HG03558 (cell line): ENCODE data around the gene ATP2B2.

Experiments used
- ATAC-seq: cut with Tn5 transposase; IDR thresholded peaks from one replicate; pipeline ENCODE4 v1.9.1; 2021; ENCODE audit warnings: moderate number of reproducible peaks; ENCODE audit not compliant: unreplicated experiment; ENCODE audit errors: extremely low read depth

ATP2B2 gene

DNA sequence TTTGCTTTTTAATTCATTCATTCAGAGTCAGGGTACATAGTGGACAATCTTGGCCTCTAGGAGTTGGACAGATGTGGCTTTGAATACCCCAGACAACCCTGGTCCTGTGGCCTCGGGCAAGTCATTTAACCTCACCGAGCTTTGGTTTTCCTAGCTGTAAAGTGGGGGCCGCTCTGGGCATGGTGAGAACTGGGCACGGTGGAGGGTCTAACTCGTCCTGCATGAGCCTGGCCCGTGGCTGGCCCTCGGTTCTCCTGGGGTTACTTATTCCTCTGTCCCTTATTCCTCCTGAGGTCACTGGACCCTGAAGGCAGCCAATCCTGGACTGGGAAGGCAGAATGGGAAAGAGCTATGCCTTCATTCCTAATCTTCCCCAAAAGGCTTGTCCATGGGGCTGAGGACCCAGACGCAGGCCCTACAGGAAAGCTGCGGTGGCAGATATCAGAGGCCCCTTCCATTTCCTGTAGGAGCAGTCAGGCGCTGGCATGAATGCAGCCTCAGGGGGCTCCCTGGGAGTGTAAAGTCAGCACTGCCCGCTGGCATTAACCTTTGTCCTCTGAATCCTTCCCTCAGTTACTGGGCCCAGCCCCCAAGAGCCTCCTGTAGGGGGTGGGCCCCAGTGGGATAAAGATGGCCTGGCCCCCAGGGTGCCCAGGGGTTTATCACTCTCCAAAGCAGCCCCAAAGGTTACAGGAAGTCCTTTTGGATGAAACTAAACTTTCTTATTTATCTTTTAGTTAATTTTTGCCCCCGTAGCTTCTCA, 166.6 kb downstream of the ATP2B2 start:
- ATAC-seq = no peak

DNA sequence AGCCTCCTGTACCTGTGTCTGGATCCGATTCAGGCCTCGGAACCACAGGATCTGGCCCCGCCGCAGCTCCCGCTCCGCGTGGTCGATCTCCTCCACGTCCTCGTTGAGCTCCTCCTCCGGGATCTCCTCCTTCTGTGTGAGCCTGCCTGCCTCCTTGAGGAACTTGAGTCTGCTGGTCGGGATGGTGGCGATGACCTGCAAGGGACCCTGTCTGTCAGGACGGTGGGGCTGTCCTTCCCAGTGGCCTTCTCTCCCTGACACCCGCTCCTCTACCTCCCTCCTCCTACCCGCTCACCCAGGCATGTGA, 167.3 kb downstream of the ATP2B2 start:
- ATAC-seq = no peak

DNA sequence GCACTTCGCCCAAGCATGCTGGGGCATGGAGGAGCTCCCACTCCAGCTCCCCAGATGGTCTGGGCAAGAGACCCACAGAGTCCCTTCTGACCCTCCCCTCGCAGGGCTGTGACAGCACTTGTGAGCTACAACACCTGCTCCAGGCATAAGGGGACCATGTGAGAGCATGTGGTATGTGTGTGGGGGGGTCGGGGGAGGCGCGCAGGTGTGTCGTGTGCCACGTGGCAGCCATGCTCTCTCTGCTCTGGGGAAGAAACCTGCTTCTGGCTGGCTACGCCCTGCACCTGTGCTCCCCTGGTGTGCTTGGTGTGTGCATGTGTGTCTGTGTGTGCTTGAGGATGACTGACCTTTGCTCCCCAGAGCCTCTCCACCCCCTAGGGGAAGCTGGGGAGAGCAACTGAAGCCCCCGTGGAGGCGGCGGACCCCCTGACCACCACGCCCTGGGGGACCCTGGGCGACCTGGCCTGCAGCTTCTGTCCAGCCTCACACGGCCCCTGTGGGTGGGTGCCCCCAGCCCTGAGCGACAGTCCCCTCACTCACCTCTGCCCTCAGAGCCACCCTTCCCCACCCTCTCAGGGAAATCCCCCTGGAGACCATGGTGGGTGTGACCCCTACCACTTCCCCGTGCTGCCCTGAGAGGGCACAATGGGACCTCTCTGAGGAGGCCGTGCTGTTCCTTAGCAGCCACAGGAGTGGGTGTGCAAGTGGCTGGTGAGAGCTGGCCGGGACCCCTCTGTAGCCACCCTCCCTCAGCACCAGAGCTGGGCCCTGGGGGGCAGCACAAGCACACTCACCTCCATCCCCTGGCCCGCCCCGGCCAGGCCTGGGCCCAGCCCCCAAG, 167.8 kb downstream of the ATP2B2 start:
- no peak for ATAC-seq

DNA sequence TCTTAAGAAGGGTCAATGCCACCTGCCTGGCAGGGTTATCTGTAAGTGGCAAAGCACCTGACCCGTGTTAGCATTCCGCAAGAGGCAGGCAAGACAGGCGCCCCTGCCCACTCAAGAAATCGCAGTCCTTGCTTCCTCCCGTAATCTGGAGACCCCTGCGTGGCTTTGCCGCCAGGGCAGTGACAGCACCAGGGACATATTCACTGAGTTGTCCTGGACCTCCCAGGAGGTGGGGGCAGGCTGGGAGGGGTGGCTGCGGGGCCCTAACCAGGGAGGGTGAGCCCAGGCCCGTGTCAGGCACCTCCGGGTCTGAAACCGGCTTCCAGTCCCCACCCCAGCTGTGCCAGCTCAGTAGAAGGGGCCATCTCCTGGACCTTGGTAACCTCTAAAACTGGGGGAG, 168.6 kb downstream of the ATP2B2 start:
- no peak for ATAC-seq

DNA sequence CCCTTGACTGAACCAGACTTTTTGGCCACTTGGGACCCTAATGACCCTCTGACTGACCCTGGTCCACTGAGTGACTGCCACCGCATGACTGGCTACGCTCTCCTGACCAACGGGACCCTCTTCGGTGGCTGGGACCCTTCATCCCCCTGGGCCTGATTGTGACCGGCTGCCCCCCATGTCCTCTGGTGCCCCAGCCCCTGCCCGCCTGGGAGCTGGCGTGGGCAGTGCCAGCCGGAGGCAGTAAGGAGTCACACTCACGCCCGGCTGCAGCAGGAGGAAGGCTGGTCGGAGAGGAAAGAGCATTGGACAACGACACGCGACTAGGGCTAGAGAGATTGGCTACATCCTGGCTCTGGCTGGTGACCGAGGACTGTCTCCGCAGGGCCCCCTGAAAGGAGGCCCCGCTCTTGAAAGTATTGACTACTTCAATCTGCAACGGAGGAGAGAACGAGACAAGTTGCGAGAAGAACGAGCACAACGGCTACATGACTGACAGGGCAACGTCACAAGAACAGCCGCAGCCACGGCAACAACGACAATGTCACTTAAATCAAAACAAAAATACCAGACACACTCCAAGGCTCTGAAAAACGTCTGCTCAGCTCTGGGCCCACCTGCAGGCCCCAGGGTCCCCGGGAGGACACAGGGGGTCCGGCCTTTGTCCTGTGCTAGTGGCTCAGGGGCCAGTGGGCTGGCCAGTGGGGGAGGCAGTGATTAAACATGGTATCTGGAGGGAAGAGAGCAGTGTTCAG, 169.3 kb downstream of the ATP2B2 start:
- no peak for ATAC-seq

DNA sequence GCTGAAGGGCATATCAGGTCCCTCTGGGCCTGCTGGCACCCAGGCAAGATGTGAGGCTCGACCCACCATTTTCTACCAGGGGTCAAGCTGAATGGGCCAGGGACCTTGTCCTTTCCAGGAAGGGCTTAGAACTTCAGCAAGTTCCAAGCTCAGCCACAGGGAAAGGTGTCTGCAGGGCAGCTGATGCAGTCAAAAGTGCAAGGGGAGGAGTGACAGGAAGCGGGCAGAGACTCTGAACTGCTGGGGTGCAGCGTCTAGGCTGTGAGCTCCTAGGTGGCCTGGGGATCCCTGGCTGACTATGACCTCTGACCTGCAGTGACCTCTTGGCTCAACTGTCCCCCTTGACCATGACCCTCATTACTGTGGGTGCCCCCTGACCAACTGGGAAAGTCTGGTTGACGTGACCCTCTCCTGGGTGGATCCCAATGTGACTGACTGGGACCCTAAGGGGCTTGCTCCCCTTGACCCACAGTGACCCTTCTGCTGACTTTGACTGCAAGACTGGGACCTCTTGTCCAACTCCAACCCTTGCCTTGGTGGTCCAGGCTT, 170.1 kb downstream of the ATP2B2 start:
- no peak for ATAC-seq

DNA sequence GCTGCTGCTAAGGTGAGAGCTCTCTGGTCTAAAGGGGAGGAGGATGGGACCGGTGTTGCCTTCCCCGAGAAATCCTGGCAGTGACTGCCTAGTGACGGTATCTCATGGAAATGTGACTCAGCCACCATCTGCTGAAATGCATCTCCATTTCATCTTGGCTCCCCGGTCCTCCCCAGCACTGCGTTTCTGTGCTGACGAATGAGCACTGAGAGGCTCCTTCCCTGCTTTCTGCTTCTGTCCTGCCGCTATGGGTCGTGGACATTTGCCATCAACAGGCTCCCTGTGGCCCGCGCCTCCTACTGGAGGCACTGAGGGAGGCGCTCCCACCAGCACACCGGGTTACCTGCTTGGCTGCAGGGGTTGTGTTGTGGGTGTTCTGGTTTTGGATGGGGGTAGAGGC, 170.9 kb downstream of the ATP2B2 start:
- no peak for ATAC-seq

DNA sequence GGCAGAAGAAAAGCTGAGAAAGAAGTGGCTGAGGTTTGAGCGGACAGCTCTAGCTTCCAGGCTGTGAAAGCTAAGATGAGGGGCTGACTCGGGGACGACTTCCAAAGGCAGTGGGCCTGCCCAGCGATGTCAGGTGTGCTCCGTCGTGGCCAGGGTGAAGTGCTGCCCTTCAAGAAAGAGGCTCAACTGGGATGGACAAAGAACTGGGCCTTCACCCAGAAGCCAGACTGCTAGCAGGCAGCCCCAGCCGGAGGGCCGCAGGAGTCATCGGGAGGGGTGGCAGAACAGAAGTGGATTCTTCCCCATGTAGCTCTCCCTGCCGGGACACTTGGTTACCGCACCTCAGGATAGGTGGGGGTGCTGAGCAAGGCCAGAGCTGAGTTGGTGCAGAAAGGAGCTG, 171.3 kb downstream of the ATP2B2 start:
- ATAC-seq = no peak

DNA sequence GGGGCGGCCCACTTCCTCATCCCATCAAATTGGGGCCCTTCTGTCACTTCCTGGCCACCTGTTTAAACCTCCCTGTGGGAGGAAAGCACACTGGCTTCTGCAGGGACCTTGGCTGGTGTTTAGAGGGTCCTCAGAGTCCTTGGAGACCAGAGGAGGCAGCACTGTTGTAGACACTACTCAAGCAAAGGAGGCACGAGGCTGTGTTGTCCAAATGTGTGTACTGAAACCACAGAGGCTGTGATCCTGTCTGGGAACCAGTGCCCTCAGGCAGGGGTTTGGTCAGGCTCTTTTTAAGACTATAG, 172.1 kb downstream of the ATP2B2 start:
- ATAC-seq = no peak

DNA sequence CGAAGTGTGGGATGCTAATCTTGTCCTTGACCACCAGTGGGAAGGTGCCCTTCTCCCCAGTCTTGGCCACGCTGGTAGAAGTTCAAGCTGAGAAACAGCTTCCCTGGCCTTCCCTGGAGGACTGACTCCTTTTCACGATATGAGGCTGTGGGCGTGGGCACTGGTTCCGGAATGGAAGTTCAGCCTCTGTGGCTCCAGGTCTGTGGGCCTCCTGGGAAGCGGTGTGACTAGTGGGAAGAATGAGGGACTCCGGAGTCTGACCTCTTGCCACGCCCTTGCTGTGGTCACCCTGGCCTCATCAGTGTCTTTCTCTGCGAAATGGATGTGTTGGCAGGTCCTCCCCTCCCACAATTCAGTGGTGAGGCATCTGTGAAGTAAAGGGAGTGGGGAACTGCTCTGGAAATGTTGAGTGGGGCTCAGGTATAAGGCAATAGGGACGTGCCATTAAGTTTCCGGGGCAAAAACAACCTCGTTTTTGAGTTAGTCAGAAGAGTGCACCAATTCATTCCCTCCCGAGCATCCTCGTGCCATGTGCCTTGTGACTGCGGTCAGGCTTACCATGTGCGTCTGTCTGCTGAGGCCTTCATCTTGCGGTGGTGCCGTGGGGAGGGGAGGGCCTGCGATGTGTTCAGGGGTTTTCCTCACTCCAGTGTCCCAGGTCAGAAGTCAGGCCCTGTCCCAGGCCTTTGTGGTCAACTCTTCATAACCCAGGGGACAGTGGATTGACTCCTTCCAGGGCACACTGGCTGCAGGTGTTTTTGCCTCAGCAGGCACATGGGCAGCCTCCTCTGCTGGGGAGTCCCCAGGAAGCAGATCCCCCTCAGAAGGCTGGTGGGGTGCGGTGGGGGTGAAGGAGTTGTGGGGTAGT, 172.7 kb downstream of the ATP2B2 start:
- ATAC-seq = no peak

DNA sequence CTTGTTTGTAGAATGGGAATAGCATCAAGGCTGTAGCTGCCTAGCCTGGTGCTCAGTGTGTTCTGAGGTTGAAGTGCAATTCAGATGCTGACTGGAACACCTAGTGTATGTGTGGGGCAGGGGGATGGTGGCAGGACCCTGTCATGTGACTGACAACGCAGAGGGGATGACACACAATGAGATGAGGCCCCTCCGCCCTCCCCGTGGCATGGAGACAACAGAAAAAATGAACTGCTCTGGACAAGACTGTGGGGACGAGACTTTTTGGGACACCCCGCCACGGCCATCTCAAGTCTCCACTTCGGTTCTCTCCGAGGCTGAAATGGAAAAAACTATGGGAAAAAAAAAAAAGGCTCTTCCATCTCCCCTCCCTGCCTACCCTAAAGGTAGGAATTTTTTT, 174.1 kb downstream of the ATP2B2 start:
- ATAC-seq = no peak

DNA sequence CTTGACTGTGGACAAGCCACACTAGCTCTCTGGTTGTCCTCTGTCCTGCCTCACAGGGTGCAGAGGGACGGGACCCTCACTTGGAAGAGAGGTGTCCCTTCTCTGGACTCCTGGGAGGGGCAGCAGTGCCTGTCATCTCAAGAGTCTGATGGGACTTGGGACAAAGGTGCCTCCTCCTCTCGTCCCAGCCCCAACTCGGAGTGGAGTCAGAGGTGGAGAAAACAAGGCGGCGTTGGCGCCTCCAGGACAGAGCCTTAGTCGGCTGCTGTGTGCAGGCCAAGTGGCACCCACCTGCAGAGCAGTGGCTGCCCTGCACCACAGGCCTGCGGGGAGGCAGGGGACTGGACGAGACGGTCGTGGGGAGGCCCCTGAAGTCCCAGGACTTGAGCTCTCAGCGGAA, 175.1 kb downstream of the ATP2B2 start:
- ATAC-seq = no peak

DNA sequence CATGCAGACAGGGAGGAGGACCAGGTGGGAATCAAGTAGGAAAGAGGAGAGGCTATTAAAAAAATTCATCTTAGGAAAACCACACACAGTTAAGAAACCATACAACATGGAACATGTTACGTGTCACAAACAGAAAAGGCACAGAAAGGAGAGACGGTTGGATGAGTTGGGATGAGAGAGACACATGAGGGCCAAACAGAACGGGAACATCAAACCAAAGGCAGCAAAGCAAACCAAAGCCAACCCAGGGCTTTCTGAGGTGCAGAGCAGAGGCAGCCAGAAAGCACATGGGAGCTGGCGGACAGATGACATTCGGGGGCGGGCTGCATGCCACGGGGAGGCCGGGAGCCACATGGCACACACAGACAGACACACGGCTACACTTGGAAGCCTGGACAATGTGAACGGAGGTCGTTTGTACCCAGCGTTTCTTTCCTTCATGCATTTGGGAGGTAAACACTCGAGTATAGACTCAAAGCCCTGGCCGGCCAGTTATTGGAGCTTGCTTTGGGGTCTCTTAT, 175.8 kb downstream of the ATP2B2 start:
- ATAC-seq = no peak

DNA sequence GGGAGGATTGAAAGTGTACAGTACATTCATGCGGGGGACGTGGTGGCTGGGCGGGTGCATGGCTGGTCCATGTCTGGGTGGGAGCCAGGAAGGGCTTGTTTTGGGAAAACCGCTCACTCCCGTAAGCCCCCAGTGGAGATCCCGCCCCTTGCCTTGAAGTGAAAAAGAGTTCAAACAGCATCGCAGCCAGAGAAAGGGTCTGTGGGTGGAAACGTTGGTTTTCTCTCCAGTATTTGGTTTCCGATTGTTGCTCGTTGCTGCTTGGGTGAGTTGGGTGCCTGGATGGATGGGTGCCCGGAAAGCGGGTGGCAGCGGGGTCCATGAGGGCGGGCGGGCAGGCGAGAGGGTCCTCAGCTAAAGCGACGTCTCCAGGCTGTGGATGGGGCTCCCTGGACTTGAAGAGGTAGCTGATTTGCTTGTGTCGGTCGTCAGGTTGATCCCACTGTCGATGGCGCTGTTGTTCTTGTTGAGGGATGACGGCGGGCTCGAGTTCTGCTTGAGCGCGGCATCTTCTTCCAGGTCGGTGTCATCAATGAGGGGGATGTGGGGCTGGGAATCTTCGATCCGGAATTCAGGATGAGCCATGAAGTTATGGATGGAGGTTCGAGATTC, 176.8 kb downstream of the ATP2B2 start:
- ATAC-seq = no peak

DNA sequence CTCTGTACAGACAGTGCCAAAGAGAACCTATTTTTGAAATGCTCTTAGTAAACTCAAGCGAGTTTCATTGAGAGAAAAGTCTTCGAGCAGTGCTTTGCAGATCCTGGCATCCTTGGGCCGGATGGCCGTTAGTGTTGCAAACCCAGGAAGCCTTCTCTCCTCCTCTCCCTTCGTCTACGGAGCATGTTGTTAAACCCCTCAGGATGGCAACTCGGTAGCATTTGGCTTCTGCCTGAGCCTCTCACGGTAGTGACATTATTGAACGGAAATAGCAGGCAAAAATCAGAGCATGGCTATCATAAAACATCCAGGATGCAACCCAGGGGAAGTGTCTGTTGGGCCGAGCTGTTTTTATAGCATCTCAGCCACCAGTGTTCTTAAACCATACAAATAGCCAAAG, 177.8 kb downstream of the ATP2B2 start:
- ATAC-seq = no peak

DNA sequence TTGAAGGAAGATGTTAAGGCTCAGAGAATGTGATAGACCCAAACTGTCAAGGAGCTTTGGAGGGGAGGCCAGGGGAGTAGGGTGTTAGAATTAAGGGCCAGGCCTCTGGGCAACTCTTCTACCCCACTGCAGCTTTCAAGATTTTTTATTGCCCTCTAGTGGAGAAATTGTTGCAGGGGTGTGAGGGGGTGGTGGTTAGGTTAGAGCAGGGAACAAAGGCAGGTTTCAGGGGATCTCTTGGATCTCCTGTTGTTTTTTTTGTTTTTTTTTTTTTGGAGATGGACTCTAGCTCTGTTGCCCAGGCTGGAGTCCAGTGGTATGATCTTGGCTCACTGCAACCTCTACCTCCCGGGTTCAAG, 183.1 kb downstream of the ATP2B2 start:
- ATAC-seq = no peak

DNA sequence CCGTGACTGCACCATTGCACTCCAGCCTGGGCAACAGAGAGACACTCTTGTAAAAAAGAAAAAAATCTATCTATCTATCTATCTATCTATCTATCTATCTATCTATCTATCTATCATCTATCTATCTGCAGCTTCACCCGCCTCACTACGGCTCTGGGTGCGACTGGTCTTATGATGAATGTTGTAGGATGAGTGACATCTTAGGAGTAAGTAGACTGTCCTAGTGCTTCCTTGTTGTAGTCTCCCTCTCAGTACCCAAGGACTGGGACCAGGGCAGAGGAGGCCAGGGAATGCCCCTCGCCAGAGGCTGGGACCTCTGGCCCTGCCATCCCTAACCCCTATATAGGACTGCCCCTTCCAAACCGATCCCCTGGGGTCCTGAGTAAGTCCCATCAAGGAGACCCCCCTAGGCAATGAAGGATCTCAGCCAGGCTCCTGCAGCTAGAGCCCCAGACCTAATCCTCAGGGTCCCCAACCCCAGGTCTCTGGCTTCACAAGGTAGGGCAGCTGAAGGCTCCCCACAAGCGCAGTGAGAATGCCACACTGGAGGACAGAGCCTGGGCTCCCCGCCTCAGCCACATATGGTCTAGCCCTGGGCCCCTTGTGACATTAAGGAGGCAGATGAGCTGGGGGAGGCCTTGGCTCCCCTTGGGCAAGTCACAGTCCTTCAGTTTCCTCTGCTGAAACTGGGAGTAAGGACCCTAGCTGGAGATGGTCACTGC, 183.6 kb downstream of the ATP2B2 start:
- no peak for ATAC-seq

DNA sequence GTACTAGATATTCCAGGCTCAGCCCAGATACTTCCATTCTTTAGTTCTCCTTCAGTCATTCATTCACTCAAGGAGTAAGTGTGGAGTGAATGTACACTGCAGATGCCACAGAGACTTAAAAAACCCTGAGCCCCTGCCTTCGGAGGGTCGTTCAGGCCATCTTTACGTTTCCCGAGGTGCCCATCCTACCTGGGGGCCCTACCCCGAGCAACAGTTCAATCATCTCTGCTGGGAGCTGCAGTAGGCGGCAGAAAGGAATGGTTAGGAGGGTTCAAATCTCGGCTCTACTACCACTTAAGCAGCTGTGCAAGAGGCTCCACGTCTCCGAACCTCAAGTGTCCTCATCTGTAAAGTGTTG, 185.1 kb downstream of the ATP2B2 start:
- no peak for ATAC-seq

DNA sequence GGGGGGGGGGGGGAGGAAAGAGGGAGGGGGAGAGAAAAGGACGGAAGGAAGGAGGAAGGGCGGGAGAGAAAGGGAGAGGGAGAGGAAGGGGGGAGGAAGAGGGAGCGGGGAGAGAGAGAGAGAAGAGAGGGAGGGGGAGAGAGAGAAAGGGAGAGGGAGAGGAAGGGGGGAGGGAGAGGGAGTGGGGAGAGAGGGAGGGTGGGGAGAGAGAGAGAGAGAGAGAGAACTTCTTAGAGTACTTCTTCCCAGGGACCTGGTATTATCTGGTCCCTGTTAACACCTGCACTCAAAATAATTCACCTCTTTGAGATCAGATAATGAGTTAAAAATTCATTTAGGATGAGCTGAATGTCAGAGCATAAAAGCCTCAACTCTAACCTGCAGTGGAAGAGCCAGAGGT, 185.6 kb downstream of the ATP2B2 start:
- ATAC-seq = no peak
